ENCODE measurements around the gene PRKN. TPM values are rescaled to one million over a fixed set of nuclear protein-coding genes. Genes with fewer than 3 reads are reported as not detected.

The PRKN gene
- total RNA-seq, 1 experiment from 2014 or later: 2.0 TPM

GRCh38 chr6:161996783-161997182 lies 730.8 kb downstream of the PRKN start:
- no peaks in the 10 kb centered on the region; a peak in 1 of 7 replicates for H3K36me3 Mint-ChIP-seq (ENCODE audit: insufficient read depth in 1 of 3, low read depth in 3 of 3)
- no peaks in the 10 kb centered on the region for H3K4me1 Mint-ChIP-seq
- Histone ChIP-seq H2BK20ac (ENCODE audit: low read depth, low read length, poor library complexity, severe bottlenecking) (no peak overlapping the region), H3K56ac (ENCODE audit: insufficient read length, low read depth, low read length) (no peak overlapping the region), H3K9ac (ENCODE audit: extremely low read depth, insufficient read length, low read length) (no peak overlapping the region), H3K14ac (ENCODE audit: insufficient read depth, low read length) (no peak overlapping the region), H2BK12ac (ENCODE audit: insufficient read length, low read depth, low read length) (no peak overlapping the region), H2BK120ac (ENCODE audit: low read depth, low read length, poor library complexity, severe bottlenecking) (no peak overlapping the region), H3T11ph (ENCODE audit: low read length) (no peak overlapping the region), H3K4me1 (ENCODE audit: insufficient read depth, low read length) (no peaks in the 10 kb centered on the region), H2AFZ (ENCODE audit: low read length) (no peak overlapping the region), H3K9me3 (ENCODE audit: control insufficient read depth, low read depth, low read length) (no peaks in the 10 kb centered on the region), H4K8ac (replicated peaks; ENCODE audit: insufficient read length, low read depth, low read length) (no peak overlapping the region), H3K4ac (ENCODE audit: low read depth, low read length) (no peak overlapping the region), H3K4me2 (ENCODE audit: insufficient read depth, insufficient read length, low read length) (no peak overlapping the region), H4K5ac (ENCODE audit: insufficient read length, low read depth, low read length) (no peak overlapping the region), H3K79me2 (ENCODE audit: insufficient read depth, low read length) (no peaks in the 10 kb centered on the region), H3K27ac (ENCODE audit: insufficient read length, low read depth, low read length) (no peak overlapping the region), H3K79me1 (ENCODE audit: insufficient read depth, low read depth, low read length, poor library complexity, severe bottlenecking) (no peaks in the 10 kb centered on the region), H2BK15ac (ENCODE audit: low read depth, low read length) (no peak overlapping the region), H3K23me2 (ENCODE audit: insufficient read length, low read depth, low read length, poor library complexity, severe bottlenecking) (no peaks in the 10 kb centered on the region), H4K91ac (ENCODE audit: insufficient read length, low read depth, low read length) (no peak overlapping the region), H4K20me1 (ENCODE audit: control insufficient read depth, insufficient read depth, insufficient read length) (no peaks in the 10 kb centered on the region), H3K18ac (ENCODE audit: insufficient read length, low read depth, low read length) (no peak overlapping the region), H2AK5ac (ENCODE audit: insufficient read length, low read length) (no peak overlapping the region), H3K23ac (ENCODE audit: insufficient read length, low read depth, low read length) (no peak overlapping the region), H2BK5ac (ENCODE audit: insufficient read length, low read length) (no peak overlapping the region), H3K27me3 (ENCODE audit: insufficient read depth, low read length) (no peaks in the 10 kb centered on the region)
- H3K4me3 Mint-ChIP-seq: no peak overlapping the region
- TF ChIP-seq CTCF (conservative IDR thresholded peaks at IDR 0.05): no peak
- no peak overlapping the region for H3K27ac Mint-ChIP-seq
- no peaks in the 10 kb centered on the region; a peak in 2 of 5 replicates for H3K9me3 Mint-ChIP-seq
- no peaks in the 10 kb centered on the region for H3K27me3 Mint-ChIP-seq (ENCODE audit: low read depth)
- WGBS (ENCODE audit: extremely low coverage, insufficient read length, low lambda C conversion rate): no CpG with 5 or more reads among the region's 9 CpGs
- DNase-seq: no peak
